ENCODE results near the gene TMEM140. TPM values are rescaled to one million over a fixed set of nuclear protein-coding genes. Genes with fewer than 3 reads are reported as not detected.

Gene TMEM140
- total and polyA plus RNA-seq, 11 donors: 6.7 to 131 (median 26.5) TPM

DNA sequence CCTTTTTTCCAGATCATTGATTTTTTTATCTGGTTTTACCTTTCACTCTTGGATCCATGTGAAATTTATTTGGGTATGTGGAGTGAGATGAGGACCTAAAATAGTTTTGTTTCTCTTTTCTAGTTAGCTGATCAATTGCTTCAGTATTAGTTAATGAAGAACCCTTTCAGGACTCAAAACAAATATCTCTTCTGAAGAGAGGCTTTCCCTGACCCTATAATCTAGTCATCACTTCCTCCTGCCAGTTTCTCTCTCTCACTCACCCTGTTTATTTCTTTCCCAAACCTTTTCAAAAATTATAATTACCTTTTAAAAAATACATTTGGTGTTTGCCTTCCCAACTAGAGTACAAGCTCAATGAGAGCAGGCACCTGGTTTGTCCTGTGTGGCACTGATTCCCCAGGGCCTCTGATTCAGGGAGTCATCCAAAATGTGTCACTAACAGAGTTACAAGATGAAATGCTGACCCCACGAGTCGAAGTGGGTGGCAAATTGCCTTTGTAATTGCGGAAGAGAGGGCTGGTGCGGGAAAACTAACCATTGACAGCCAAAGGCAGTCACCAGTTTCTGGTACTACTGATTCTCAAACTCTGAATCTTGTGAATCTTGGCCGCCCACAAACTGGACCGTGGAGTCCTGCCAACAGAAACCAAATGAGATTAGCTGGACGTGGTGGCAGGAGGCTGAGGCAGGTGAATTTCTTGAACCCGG, 2.4 kb downstream of the TMEM140 start:
- Histone ChIP-seq H3K4me3 (peak overlapping the region in 11 of 12 donors; percentile 17 to 74 (median 60)), H3K4me1 (peaks cover 0 to 71% (median 39%) of the 10 kb centered on the region in 12 donors), H3K9me3 (peaks cover 0 to 17% (median under 1%) of the 10 kb centered on the region in 12 donors), H3K27me3 (no peaks in the 10 kb centered on the region), H3K36me3 (peaks cover 0 to 21% (median 5%) of the 10 kb centered on the region in 9 donors), H3K27ac (peak overlapping the region; percentile 15 to 99 (median 92))
- ATAC-seq: no peak
- WGBS, 4 donors: 36 to 59% (median 39%) methylated on average over 8 of the region's 8 CpGs
- TF ChIP-seq POLR2A (IDR thresholded peaks at IDR 0.05) (no peak), CTCF (IDR thresholded peaks at IDR 0.05) (no peak)
- intact Hi-C loops (cut with DNase I): no loop called here
- DNase-seq: no peak

GRCh38 chr7:135151132-135151531, 3.3 kb downstream of the TMEM140 start:
- Histone ChIP-seq H3K27me3 (no peaks in the 10 kb centered on the region), H3K36me3 (peaks cover 0 to 27% (median 5%) of the 10 kb centered on the region in 9 donors), H3K9me3 (peaks cover 0 to 26% (median 9%) of the 10 kb centered on the region in 12 donors), H3K4me1 (peaks cover 0 to 63% (median 34%) of the 10 kb centered on the region in 12 donors), H3K4me3 (peak overlapping the region in 7 of 12 donors; percentile 53 to 74 (median 64)), H3K27ac (peak overlapping the region; percentile 15 to 99 (median 92))
- intact Hi-C loops (cut with DNase I): no loop called here
- 68 to 89% (median 74%) methylated on average over 2 of the region's 2 CpGs for WGBS, 4 donors
- TF ChIP-seq POLR2A (IDR thresholded peaks at IDR 0.05) (peak in 1 of 2 donors; percentile 15), CTCF (IDR thresholded peaks at IDR 0.05) (no peak)
- no peak for DNase-seq
- ATAC-seq: peak in 3 of 4 donors; percentile 5 to 27 (median 15)

GRCh38 chr7:135151533-135151932, 3.7 kb downstream of the TMEM140 start:
- Histone ChIP-seq H3K36me3 (peaks cover 0 to 27% (median 5%) of the 10 kb centered on the region in 9 donors), H3K9me3 (peaks cover 0 to 30% (median 13%) of the 10 kb centered on the region in 12 donors), H3K4me1 (peaks cover 0 to 59% (median 31%) of the 10 kb centered on the region in 12 donors), H3K4me3 (peak overlapping the region in 2 of 12 donors; percentile 64 to 74), H3K27ac (peak overlapping the region in 11 of 12 donors; percentile 65 to 99 (median 92)), H3K27me3 (no peaks in the 10 kb centered on the region)
- ATAC-seq (peak in 3 of 4 donors; percentile 16 to 62 (median 22)), DNase-seq (no peak)
- 51 to 63% (median 55%) methylated on average over 6 of the region's 6 CpGs for WGBS, 4 donors
- intact Hi-C loops (cut with DNase I): no loop called here
- no peak for TF ChIP-seq POLR2A (IDR thresholded peaks at IDR 0.05)
- no peak for TF ChIP-seq CTCF (IDR thresholded peaks at IDR 0.05)

DNA sequence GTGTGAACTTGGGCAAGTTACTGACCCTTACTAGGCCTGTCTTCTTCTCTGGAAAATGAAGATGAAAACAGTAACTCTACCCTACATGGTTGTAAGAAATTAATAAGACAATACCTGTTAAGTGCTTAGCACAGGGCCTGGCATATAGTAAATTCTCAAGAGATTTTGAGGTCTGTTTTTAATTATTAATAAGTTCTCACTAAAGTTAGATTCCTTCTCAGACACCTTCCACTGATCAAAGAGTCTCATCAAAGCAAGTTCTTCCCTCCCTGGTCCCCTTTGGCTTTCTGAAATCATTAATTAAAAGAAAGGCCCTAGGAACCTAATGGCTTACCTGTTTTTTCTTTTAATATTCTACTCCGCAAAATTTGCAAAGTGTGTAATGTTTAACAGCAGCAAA, 4.6 kb downstream of the TMEM140 start:
- peak overlapping the region in 3 of 12 donors; percentile 92 to 99 (median 97) for H3K27ac ChIP-seq
- H3K36me3 ChIP-seq: peaks cover 0 to 35% (median 5%) of the 10 kb centered on the region in 9 donors
- peaks cover 0 to 57% (median 27%) of the 10 kb centered on the region in 12 donors for H3K4me1 ChIP-seq
- H3K9me3 ChIP-seq: peaks cover 0 to 35% (median 16%) of the 10 kb centered on the region in 12 donors
- H3K4me3 ChIP-seq: no peak overlapping the region
- no peak for ATAC-seq
- 62 to 100% (median 98%) methylated on average over 1 of the region's 1 CpG for WGBS, 4 donors
- no peak for DNase-seq
- TF ChIP-seq CTCF (IDR thresholded peaks at IDR 0.05): no peak
- no peak for TF ChIP-seq POLR2A (IDR thresholded peaks at IDR 0.05)
- intact Hi-C loops (cut with DNase I): no loop called here
- H3K27me3 ChIP-seq: no peaks in the 10 kb centered on the region
